Activated CD8-positive, alpha-beta memory T cell treated with anti-CD3 and anti-CD28 coated beads, Interleukin-2, amount 50 U/mL, for 24 hours (primary cell): Measurements from ENCODE around the gene SP2.

ENCODE experiments used
- DNase-seq: peaks from one replicate; pipeline ENCODE4 v3.0.0-alpha.2; 2020; ENCODE audit errors: extremely low read depth

The SP2 gene

GRCh38 chr17:47949197-47949759 is 53.2 kb downstream of the SP2 start:
- no peak for DNase-seq

- no peak for DNase-seq
These were observed 53.9 kb downstream of the SP2 start for GRCh38 chr17:47949946-47950345.

GRCh38 chr17:47950448-47950847 is 54.4 kb downstream of the SP2 start:
- DNase-seq: no peak

- DNase-seq: no peak
These were observed 56.4 kb downstream of the SP2 start for GRCh38 chr17:47952171-47953021.

- DNase-seq: no peak
These were observed 57.9 kb downstream of the SP2 start for GRCh38 chr17:47953909-47954308.

GRCh38 chr17:47955497-47956461 is 59.7 kb downstream of the SP2 start:
- DNase-seq: no peak

- DNase-seq: no peak
These were observed 61.0 kb downstream of the SP2 start for GRCh38 chr17:47956791-47957590.

- no peak for DNase-seq
These were observed 61.8 kb downstream of the SP2 start, which contains the start of gene PRR15L for GRCh38 chr17:47957591-47958490. TSS of gene PRR15L (minus strand) at chr17:47957883. CDS start at chr17:47953234, 4,649 bp downstream.

- DNase-seq: no peak
These were observed 64.0 kb downstream of the SP2 start for GRCh38 chr17:47959825-47960655.

- no peak for DNase-seq
These were observed 65.4 kb downstream of the SP2 start for GRCh38 chr17:47961406-47961805.

- no peak for DNase-seq
These were observed 66.9 kb downstream of the SP2 start for GRCh38 chr17:47962901-47963300.

GRCh38 chr17:47964856-47965255 is 68.8 kb downstream of the SP2 start:
- DNase-seq: no peak

GRCh38 chr17:47966079-47966519 is 70.1 kb downstream of the SP2 start:
- no peak for DNase-seq

- no peak for DNase-seq
These were observed 71.7 kb downstream of the SP2 start for GRCh38 chr17:47967607-47968252.

- DNase-seq: no peak
These were observed 72.8 kb downstream of the SP2 start for GRCh38 chr17:47968836-47969235.

GRCh38 chr17:47969930-47970724 is 74.1 kb downstream of the SP2 start:
- DNase-seq: no peak

GRCh38 chr17:47970725-47971499 is 74.9 kb downstream of the SP2 start, which contains the start of gene CDK5RAP3:
TSS of gene CDK5RAP3 (plus strand) at chr17:47971113. CDS start at chr17:47971147, 34 bp downstream.
- peak; percentile 98 for DNase-seq
